Suprapubic skin (tissue), 4 donors: ENCODE data around the gene HOMER1. TPM values are rescaled to one million over a fixed set of nuclear protein-coding genes. Genes with fewer than 3 reads are reported as not detected.

Experiments used
- DNase-seq, 2 donors: peaks; one replicate each; pipeline ENCODE4 v3.0.0-alpha.2; 2019; ENCODE audit warnings: low spot score in 2 of 2
- H3K27ac ChIP-seq: fragments of 200-600 bp; sonication (generic); one replicate; pipeline ENCODE4 v1.5.1; 2019
- H3K27me3 ChIP-seq: fragments of 200-600 bp; sonication (generic); one replicate; pipeline ENCODE4 v1.5.1; 2019
- H3K36me3 ChIP-seq: fragments of 200-600 bp; sonication (generic); one replicate; pipeline ENCODE4 v1.5.1; 2019
- H3K4me1 ChIP-seq: fragments of 200-600 bp; sonication (generic); one replicate; pipeline ENCODE4 v1.5.1; 2019
- H3K4me3 ChIP-seq: fragments of 200-600 bp; sonication (generic); one replicate; pipeline ENCODE4 v1.5.1; 2019; ENCODE audit warnings: mild to moderate bottlenecking
- H3K9me3 ChIP-seq: fragments of 200-600 bp; sonication (generic); one replicate; pipeline ENCODE4 v1.5.1; 2019
- EP300 ChIP-seq: sonication (generic); formaldehyde crosslinking; IDR thresholded peaks from one replicate; pipeline ENCODE4 v1.6.1; 2017; ENCODE audit warnings: antibody characterized with exemption
- POLR2A ChIP-seq, 2 donors: fragments of 450-650 bp; IDR thresholded peaks; one replicate each; pipeline ENCODE4 v1.6.1; 2017; ENCODE audit warnings: antibody characterized with exemption in 2 of 2, mild to moderate bottlenecking in 2 of 2, moderate library complexity in 2 of 2
- POLR2AphosphoS5 ChIP-seq, 3 donors: sonication (generic); formaldehyde crosslinking; IDR thresholded peaks; one replicate each; pipeline ENCODE4 v1.6.1; 2017; ENCODE audit warnings: antibody characterized with exemption in 3 of 3
- WGBS: methylation state at CpG from one replicate; pipeline ENCODE4 v1.1.5; 2018; 5-methylcytosine and 5-hydroxymethylcytosine counted together
- total RNA-seq, 4 donors: library from RNA; depleted of rRNA; stranded (reverse); fragments of >200 nt; gene quantifications; one replicate each; pipeline ENCODE4 v1.1.0, GENCODE V29; 2016
- TF ChIP-seq, protein P1 (sequence below), 2 donors: fragments of 200-600 bp in 1 of 2; fragments of 450-650 bp in 1 of 2; sonication (generic) in 1 of 2; IDR thresholded peaks; one replicate each; pipeline ENCODE4 v1.5.1; 2016 to 2019; ENCODE audit warnings: antibody characterized with exemption in 2 of 2, mild to moderate bottlenecking in 1 of 2, moderate library complexity in 1 of 2

Gene HOMER1
- total RNA-seq, 4 donors from 2014 or later: 6.0 to 7.5 (median 7.0) TPM

DNA sequence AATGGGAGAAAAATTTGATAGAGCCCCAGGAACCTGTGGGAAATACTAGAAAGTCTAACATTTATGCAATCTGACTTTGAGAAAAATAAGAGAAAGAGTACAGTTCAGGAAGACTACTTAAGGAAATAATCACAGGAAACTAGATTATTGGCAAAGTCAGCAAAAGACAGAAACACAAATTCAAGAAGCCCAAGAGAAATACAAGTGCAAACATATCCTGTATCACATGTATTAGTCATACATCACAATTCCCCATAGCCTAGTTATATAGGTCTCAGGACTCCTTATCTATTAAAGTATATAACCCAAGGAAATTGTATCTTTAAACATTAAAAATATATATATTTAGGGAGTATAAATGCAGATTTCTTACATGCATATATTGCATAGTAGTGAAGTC lies 100.8 kb downstream of the HOMER1 start:
- Histone ChIP-seq H3K9me3 (no peaks in the 10 kb centered on the region), H3K4me1 (no peaks in the 10 kb centered on the region), H3K36me3 (no peaks in the 10 kb centered on the region), H3K4me3 (no peak overlapping the region), H3K27me3 (no peaks in the 10 kb centered on the region), H3K27ac (no peak overlapping the region)
- DNase-seq: no peak
- no peak for TF ChIP-seq POLR2AphosphoS5 (IDR thresholded peaks at IDR 0.05)
- TF ChIP-seq, protein P1, sequence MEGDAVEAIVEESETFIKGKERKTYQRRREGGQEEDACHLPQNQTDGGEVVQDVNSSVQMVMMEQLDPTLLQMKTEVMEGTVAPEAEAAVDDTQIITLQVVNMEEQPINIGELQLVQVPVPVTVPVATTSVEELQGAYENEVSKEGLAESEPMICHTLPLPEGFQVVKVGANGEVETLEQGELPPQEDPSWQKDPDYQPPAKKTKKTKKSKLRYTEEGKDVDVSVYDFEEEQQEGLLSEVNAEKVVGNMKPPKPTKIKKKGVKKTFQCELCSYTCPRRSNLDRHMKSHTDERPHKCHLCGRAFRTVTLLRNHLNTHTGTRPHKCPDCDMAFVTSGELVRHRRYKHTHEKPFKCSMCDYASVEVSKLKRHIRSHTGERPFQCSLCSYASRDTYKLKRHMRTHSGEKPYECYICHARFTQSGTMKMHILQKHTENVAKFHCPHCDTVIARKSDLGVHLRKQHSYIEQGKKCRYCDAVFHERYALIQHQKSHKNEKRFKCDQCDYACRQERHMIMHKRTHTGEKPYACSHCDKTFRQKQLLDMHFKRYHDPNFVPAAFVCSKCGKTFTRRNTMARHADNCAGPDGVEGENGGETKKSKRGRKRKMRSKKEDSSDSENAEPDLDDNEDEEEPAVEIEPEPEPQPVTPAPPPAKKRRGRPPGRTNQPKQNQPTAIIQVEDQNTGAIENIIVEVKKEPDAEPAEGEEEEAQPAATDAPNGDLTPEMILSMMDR (IDR thresholded peaks at IDR 0.05): no peak
- TF ChIP-seq POLR2A (IDR thresholded peaks at IDR 0.05): no peak
- no peak for TF ChIP-seq EP300

DNA sequence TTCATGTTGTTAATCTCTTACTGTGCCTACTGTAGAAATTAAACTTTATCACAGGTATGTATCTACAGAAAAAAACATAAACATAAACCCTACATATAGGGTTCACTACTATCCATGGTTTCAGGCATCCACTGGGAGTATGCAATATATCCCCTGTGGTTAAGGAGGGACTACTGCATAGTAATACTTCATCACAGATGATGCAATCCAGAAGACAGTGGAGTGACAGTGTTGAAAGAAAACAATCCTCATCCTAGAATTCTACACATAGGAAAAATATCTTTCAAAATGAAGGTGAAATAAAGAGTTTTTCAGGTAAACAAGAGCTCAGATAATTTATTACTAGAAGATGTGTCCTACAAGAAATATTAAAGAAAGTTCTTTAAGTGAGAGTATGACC lies 105.9 kb downstream of the HOMER1 start:
- TF ChIP-seq EP300 (no peak), POLR2A (IDR thresholded peaks at IDR 0.05) (no peak), POLR2AphosphoS5 (IDR thresholded peaks at IDR 0.05) (no peak)
- TF ChIP-seq, protein P1 (IDR thresholded peaks at IDR 0.05): no peak
- H3K36me3 ChIP-seq: no peaks in the 10 kb centered on the region
- no peaks in the 10 kb centered on the region for H3K9me3 ChIP-seq
- no peak overlapping the region for H3K27ac ChIP-seq
- H3K4me1 ChIP-seq: no peaks in the 10 kb centered on the region
- H3K4me3 ChIP-seq: no peak overlapping the region
- no peaks in the 10 kb centered on the region for H3K27me3 ChIP-seq
- DNase-seq: no peak

DNA sequence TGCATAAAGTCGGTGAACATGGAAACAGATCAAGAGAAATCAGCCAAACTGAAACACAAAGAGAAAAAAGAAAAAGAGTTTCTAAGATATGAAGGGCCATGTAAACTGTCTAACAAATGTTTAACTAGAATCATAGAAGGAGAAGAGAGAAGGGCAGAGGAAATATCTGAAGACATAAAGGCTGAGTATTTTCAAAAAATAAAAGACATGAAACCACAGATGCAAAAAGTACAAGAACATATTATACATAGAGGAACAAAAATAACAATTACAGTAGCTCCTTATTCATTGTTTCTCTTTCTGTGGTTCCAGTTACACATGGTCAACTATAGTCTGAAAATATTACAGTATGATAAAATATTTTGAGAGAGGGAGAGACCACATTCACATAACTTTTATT lies 106.3 kb downstream of the HOMER1 start:
- Histone ChIP-seq H3K27me3 (no peaks in the 10 kb centered on the region), H3K27ac (no peak overlapping the region), H3K4me3 (no peak overlapping the region), H3K36me3 (no peaks in the 10 kb centered on the region), H3K4me1 (no peaks in the 10 kb centered on the region), H3K9me3 (no peaks in the 10 kb centered on the region)
- no peak for TF ChIP-seq POLR2A (IDR thresholded peaks at IDR 0.05)
- no peak for TF ChIP-seq POLR2AphosphoS5 (IDR thresholded peaks at IDR 0.05)
- TF ChIP-seq, protein P1 (IDR thresholded peaks at IDR 0.05): no peak
- no peak for TF ChIP-seq EP300
- DNase-seq: no peak
- 100% methylated on average over 1 of the region's 1 CpG for WGBS

DNA sequence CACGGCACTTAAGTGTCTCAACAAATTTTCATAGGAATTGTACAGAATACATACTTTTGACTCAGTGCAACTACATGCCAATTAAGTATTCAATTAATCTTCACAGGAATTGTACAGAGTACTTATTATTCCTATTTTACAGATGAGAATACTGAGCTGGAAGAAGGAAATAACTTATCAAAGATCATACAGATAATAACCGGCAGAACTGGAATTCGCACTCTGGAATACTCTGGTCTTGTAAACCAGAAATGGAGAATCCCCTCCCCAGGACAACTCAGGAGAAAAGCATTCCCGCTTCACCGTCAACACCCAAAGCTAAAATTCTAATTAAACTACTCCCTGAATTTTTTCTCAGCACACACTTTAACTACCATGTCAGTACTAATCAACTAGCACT lies 112.7 kb downstream of the HOMER1 start:
- no peak overlapping the region for H3K27ac ChIP-seq
- 84% methylated on average over 5 of the region's 5 CpGs for WGBS
- TF ChIP-seq EP300 (no peak), POLR2AphosphoS5 (IDR thresholded peaks at IDR 0.05) (no peak), POLR2A (IDR thresholded peaks at IDR 0.05) (no peak)
- TF ChIP-seq, protein P1 (IDR thresholded peaks at IDR 0.05): no peak
- no peaks in the 10 kb centered on the region for H3K4me1 ChIP-seq
- H3K36me3 ChIP-seq: no peaks in the 10 kb centered on the region
- no peaks in the 10 kb centered on the region for H3K9me3 ChIP-seq
- no peak for DNase-seq
- no peaks in the 10 kb centered on the region for H3K27me3 ChIP-seq
- H3K4me3 ChIP-seq: no peak overlapping the region

DNA sequence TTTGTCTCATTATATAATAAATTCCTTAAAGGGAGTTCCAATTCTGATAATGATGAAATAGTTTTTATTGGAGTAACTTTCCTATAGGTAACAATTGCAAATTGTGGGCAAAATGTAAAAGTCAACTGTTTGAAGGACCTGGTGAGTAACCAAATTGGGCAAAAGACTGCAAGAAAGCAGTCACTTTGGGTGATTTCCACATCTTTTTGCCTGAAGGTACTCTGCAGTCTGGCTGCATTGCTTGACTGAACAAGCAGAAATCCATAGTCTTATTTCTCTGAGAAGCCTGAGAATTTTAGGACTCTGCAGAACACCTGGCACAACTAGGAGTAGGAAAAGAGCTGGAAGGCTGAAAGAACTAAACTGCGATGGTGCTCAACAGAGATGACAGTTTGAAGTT lies 114.9 kb downstream of the HOMER1 start:
- no peaks in the 10 kb centered on the region for H3K9me3 ChIP-seq
- 70% methylated on average over 1 of the region's 1 CpG for WGBS

More for the DNA sequence above, 114.9 kb downstream of the HOMER1 start:
- Histone ChIP-seq H3K27me3 (no peaks in the 10 kb centered on the region), H3K27ac (no peak overlapping the region), H3K4me1 (no peaks in the 10 kb centered on the region), H3K36me3 (no peaks in the 10 kb centered on the region), H3K4me3 (no peak overlapping the region)
- no peak for TF ChIP-seq POLR2AphosphoS5 (IDR thresholded peaks at IDR 0.05)
- TF ChIP-seq EP300: no peak
- TF ChIP-seq, protein P1 (IDR thresholded peaks at IDR 0.05): no peak
- no peak for TF ChIP-seq POLR2A (IDR thresholded peaks at IDR 0.05)
- no peak for DNase-seq
